Loucy (cell line): ENCODE data around the gene CPPED1.

Source experiments
- H2AFZ ChIP-seq: fragments of 200-600 bp; sonication (generic); 2 replicates; pipeline ENCODE4 v1.6.0; 2016; ENCODE audit warnings: antibody characterized with exemption, mild to moderate bottlenecking, low read length, moderate library complexity
- H3F3A ChIP-seq: fragments of 200-600 bp; 2 replicates; pipeline ENCODE4 v1.6.0; 2016; ENCODE audit warnings: antibody characterized with exemption, low read depth, mild to moderate bottlenecking
- H3K27me3 ChIP-seq: fragments of 200-600 bp; sonication (generic); 2 replicates; pipeline ENCODE4 v1.6.1; 2014; ENCODE audit warnings: low read length, mild to moderate bottlenecking; ENCODE audit not compliant: insufficient read depth, poor library complexity, severe bottlenecking
- H3K36me3 ChIP-seq: fragments of 200-600 bp; sonication (generic); 2 replicates; pipeline ENCODE4 v1.6.1; 2016; ENCODE audit warnings: low read length; ENCODE audit not compliant: insufficient read depth
- H3K4me1 ChIP-seq: fragments of 200-600 bp; sonication (generic); 2 replicates; pipeline ENCODE4 v1.5.1; 2014; ENCODE audit warnings: low read length, mild to moderate bottlenecking; ENCODE audit not compliant: insufficient read depth, poor library complexity, severe bottlenecking
- H3K4me2 ChIP-seq: fragments of 200-600 bp; sonication (generic); 2 replicates; pipeline ENCODE4 v1.6.0; 2014; ENCODE audit warnings: antibody characterized with exemption, low read length, low read depth, mild to moderate bottlenecking; ENCODE audit not compliant: poor library complexity, severe bottlenecking
- H3K4me3 ChIP-seq: fragments of 200-600 bp; sonication (generic); 2 replicates; pipeline ENCODE4 v1.5.1; 2014; ENCODE audit warnings: low read length, mild to moderate bottlenecking, mixed read lengths; ENCODE audit not compliant: poor library complexity, severe bottlenecking
- H3K79me2 ChIP-seq: fragments of 200-600 bp; sonication (generic); 2 replicates; pipeline ENCODE4 v1.6.1; 2014; ENCODE audit warnings: low read length; ENCODE audit not compliant: insufficient read depth
- H3K9ac ChIP-seq: fragments of 200-600 bp; sonication (generic); 2 replicates; pipeline ENCODE4 v1.6.0; 2014; ENCODE audit warnings: mild to moderate bottlenecking, low read depth, low read length, moderate library complexity; ENCODE audit not compliant: poor library complexity, severe bottlenecking
- H3K9me2 ChIP-seq: fragments of 200-600 bp; sonication (generic); replicated peaks from 2 replicates; pipeline ENCODE4 v1.6.1; 2016; ENCODE audit warnings: low read depth, low read length, mixed read lengths
- H3K9me3 ChIP-seq: fragments of 200-600 bp; sonication (generic); 2 replicates; pipeline ENCODE4 v1.6.1; 2014; ENCODE audit warnings: mild to moderate bottlenecking, antibody characterized with exemption, low read length, low read depth; ENCODE audit not compliant: insufficient read depth
- H4K20me1 ChIP-seq: fragments of 200-600 bp; sonication (generic); 2 replicates; pipeline ENCODE4 v1.6.0; 2014; ENCODE audit warnings: antibody characterized with exemption, low read length, mild to moderate bottlenecking; ENCODE audit not compliant: insufficient read depth, poor library complexity, severe bottlenecking
- CTCF ChIP-seq: fragments of 200-600 bp; sonication (generic); conservative IDR thresholded peaks from 2 replicates; pipeline ENCODE4 v1.5.1; 2014; ENCODE audit warnings: mild to moderate bottlenecking, antibody characterized with exemption, low read length
- EZH2phosphoT487 ChIP-seq: fragments of 200-600 bp; IDR thresholded peaks from 2 replicates; pipeline ENCODE4 v1.6.1; 2018; ENCODE audit warnings: antibody characterized with exemption, mild to moderate bottlenecking, moderate library complexity, borderline replicate concordance

The CPPED1 gene

DNA sequence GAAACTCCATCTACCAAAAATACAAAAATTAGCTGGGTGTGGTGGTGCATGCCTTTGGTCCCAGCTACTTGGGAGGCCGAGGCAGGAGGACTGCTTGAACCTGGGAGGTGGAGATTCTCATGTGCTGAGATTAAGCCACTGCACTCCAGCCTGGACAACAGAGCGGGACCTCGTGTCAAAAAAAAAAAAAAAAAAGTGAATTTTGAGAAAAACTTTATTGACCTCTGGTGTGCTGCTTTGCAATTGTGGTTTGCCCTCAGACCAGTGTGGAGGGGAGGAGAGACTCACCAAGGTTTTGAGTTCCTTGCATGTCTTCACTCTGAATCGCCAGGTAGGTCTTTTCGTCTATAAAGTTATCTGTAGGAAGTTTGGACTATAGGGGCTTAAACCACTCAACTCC, 145.2 kb downstream of the CPPED1 start:
- Histone ChIP-seq H2AFZ (no peak overlapping the region), H3K4me2 (no peak overlapping the region), H3K27me3 (no peaks in the 10 kb centered on the region), H3K9me3 (no peaks in the 10 kb centered on the region), H3F3A (no peaks in the 10 kb centered on the region), H3K9ac (no peak overlapping the region), H3K36me3 (no peaks in the 10 kb centered on the region), H3K4me1 (no peaks in the 10 kb centered on the region), H4K20me1 (no peaks in the 10 kb centered on the region), H3K4me3 (no peak overlapping the region), H3K79me2 (no peaks in the 10 kb centered on the region), H3K9me2 (no peaks in the 10 kb centered on the region)
- TF ChIP-seq CTCF (no peak), EZH2phosphoT487 (no peak)

- H3K4me2 ChIP-seq: no peak overlapping the region
- H3K79me2 ChIP-seq: no peaks in the 10 kb centered on the region
- no peaks in the 10 kb centered on the region for H3K36me3 ChIP-seq
- no peaks in the 10 kb centered on the region for H3K9me2 ChIP-seq
- H3K27me3 ChIP-seq: no peaks in the 10 kb centered on the region
- TF ChIP-seq CTCF: no peak
- no peak for TF ChIP-seq EZH2phosphoT487
- H3K9me3 ChIP-seq: no peaks in the 10 kb centered on the region
- no peaks in the 10 kb centered on the region for H3F3A ChIP-seq
- H4K20me1 ChIP-seq: no peaks in the 10 kb centered on the region
- H3K9ac ChIP-seq: no peak overlapping the region
- no peak overlapping the region for H2AFZ ChIP-seq
- no peak overlapping the region for H3K4me3 ChIP-seq
- H3K4me1 ChIP-seq: no peaks in the 10 kb centered on the region
These were observed 148.2 kb downstream of the CPPED1 start for GRCh38 chr16:12655537-12655936.

DNA sequence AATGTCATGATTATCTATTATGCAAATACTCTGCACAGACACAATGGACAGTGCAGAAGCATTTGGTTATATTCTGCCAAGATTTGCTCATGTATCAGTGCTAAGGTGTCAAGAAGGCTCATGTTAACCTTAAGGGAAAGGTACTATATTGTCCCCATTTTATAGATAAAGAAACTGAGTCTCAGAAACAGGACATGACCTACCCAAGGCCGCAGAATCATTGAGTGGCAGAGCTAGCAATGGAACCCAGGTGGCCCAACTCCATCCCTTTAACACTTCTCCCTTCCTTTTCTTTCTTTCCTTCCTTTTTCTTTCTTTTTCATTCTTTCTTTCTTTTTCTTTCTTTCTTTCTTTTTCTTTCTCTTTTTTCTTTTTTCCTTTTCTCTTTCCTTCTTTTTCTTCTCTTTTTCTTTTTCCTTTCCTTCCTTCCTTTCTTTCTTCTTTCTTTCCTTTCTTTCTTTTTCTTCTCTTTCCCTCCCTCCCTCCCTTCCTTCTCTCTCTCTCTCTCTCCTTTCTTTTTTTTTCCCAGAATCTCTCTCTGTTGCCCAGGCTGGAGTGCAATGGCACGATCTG, 149.8 kb downstream of the CPPED1 start:
- Histone ChIP-seq H3K4me3 (no peak overlapping the region), H3K79me2 (no peaks in the 10 kb centered on the region), H3K9me3 (no peaks in the 10 kb centered on the region), H3F3A (no peaks in the 10 kb centered on the region), H4K20me1 (no peaks in the 10 kb centered on the region), H3K4me2 (no peak overlapping the region), H2AFZ (no peak overlapping the region), H3K36me3 (no peaks in the 10 kb centered on the region), H3K9ac (no peak overlapping the region), H3K4me1 (no peaks in the 10 kb centered on the region), H3K9me2 (no peaks in the 10 kb centered on the region), H3K27me3 (no peaks in the 10 kb centered on the region)
- TF ChIP-seq EZH2phosphoT487 (no peak), CTCF (no peak)
